Activated naive CD4-positive, alpha-beta T cell treated with anti-CD3 and anti-CD28 coated beads, Interleukin-2, amount 50 U/mL, for 72 hours (primary cell): Measurements from ENCODE around the gene HOXD11. TPM values are rescaled to one million over a fixed set of nuclear protein-coding genes. Genes with fewer than 3 reads are reported as not detected.

Experiments
- ATAC-seq, 2 donors: fragments of 150-1000 bp; cut with Tn5 transposase; 2 replicates each; pipeline ENCODE4 v1.10.0; 2021; ENCODE audit warnings: mild to moderate bottlenecking in 2 of 2, moderate library complexity in 2 of 2
- DNase-seq, 2 donors: peaks; one replicate each; pipeline ENCODE4 v3.0.0; 2021 to 2022; ENCODE audit warnings: low spot score in 2 of 2
- H3K27ac Mint-ChIP-seq, 2 donors: one replicate each; pipeline ENCODE4 v1.8.0; 2022; ENCODE audit warnings: mild to moderate bottlenecking in 2 of 2, mixed read lengths in 2 of 2
- H3K36me3 Mint-ChIP-seq, 2 donors: one replicate each; pipeline ENCODE4 v1.8.0; 2022; ENCODE audit warnings: mixed read lengths in 2 of 2
- H3K9me3 Mint-ChIP-seq, 2 donors: one replicate each; pipeline ENCODE4 v1.8.0; 2022; ENCODE audit warnings: mixed read lengths in 2 of 2
- total RNA-seq, 2 donors: library from RNA; stranded (reverse); gene quantifications; one replicate each; pipeline ENCODE4 v1.2.3, GENCODE V29; 2022

Gene HOXD11
- total RNA-seq, 2 donors from 2014 or later: not detected

DNA sequence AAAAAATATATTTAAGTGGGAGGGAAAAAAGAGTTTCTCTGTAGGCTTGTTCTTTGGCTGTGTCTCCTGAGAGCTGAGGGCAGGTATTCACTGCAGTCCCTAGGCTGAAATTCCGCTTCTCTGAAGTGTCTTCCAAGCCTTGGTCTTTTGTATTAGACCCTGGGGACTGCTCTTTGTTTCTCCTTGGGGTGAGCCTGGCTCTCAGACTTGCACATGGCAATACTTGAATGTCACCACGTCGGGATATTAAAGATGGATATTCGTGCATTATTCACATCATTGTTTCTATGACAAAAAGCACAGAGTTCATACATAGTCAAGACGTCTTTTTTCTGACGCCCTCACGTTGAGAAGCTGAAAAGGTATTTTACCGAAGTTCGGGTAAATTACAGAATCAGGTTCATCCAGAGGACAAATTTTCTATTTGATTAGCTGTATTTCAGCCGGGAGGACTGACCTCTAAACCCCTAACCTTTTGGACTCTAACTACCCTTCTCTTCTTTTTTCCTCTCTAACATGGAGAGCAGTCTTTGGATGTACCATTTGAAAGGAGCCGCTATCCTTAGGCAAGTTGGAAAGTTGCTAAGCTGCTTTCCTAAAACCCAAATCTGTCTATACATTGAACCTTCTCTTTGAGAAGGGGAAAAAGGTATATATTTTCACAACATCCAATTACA, 47.6 kb downstream of the HOXD11 start:
- DNase-seq: no peak
- ATAC-seq: no peak
- no peak overlapping the region for H3K27ac Mint-ChIP-seq
- H3K36me3 Mint-ChIP-seq: peaks cover 0 to 23% of the 10 kb centered on the region in 2 donors
- no peaks in the 10 kb centered on the region for H3K9me3 Mint-ChIP-seq

DNA sequence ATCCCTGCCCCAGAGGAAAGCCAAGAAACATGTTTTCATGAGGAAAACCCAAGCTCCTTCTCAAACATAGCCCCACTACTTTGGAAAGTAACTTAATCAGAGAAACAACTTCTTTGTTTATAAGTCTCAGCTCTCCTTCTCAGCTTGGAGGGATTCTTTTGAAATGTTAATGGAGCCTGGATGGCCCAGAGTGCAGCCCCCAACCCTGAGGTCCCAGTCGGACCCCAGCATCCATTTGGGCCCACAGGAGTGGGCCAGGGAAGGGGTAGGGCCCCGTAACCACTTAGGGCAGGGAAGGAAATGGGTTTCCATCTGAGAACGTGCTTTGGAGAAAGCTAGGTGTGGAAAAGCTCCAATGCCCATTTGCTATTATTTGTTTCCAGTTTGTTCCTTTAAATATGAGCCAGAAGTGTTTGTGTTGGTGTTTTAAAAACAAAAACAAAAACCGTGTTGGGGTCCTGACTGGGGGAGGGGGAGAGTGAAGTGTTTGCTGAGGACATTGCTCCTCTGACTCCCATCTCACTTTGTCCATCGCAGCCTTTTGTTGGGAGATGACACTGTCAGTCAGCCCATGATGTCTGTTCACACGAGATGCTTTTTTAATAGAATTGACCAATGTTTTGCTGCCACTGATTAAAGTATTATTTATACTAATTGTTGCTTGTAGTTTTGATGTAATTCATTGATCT, 48.4 kb downstream of the HOXD11 start:
- DNase-seq (no peak), ATAC-seq (no peak)
- Mint-ChIP-seq H3K27ac (no peak overlapping the region), H3K36me3 (peaks cover 0 to 17% of the 10 kb centered on the region in 2 donors), H3K9me3 (no peaks in the 10 kb centered on the region)

DNA sequence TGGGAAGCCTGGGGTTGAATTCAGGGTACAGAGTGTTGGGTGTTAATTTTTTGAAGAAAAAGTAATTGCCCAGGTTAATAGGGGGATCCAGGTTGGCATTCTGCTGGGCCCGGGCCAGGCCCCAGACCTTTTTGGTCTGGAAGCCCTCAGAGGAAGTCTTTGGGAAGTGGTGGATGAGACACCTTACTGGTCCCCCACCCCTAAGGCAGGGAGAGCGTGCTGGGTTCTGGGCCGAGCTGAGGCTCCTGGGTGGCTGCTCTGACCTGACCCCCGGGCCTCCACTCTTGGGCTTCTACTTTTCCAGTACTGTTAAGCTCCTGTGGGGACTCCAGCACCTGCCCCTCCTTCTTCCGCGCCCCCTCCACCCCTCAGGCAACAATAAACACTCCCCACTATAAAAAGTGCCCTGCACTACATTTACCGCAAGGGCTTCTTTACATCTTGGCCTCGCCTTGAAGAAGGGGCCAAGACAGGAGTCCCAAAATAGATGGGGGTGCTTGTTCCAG, 49.3 kb downstream of the HOXD11 start:
- peaks cover 6 to 18% of the 10 kb centered on the region in 2 donors for H3K36me3 Mint-ChIP-seq
- ATAC-seq (no peak), DNase-seq (no peak)
- no peak overlapping the region for H3K27ac Mint-ChIP-seq
- no peaks in the 10 kb centered on the region for H3K9me3 Mint-ChIP-seq

DNA sequence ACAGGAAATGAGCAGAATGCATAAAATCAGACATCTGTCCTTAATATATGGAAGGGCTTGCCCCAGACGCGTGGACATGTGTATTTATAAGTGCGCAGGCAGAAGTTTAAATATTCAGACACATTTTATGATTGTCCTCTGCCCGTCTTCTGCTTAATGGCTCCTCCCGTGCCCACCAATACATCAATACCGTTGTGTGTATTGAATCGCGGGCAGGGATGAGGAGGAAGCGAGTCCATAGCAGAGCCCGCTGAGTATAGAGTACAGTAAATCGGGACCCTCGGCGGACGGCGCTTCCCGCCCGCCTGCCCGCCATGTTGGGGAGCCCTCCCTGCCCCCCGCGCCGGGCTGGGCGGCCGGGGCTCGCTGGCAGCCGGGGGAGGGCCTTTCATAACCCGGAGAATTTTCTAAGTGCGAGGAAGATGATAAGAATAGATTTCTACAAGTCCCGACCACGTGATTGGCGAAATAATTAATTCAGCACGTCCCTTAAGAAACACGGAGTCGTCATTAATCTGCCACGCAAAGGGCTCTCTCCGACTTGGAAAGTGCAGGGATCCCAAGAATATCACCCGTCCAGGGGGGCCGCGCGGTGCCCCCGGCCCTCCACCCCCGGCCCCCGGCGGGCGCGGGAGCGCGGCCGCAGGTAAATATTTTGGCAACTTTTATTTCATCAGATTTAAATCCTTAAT, 49.9 kb downstream of the HOXD11 start, which contains the start of gene HOXD3:
HOXD3 (plus strand) TSS at position 501 of the 692 bp plus-strand sequence. CDS start 11,808 bp downstream, outside the sequence.
- H3K36me3 Mint-ChIP-seq: peaks cover 6 to 24% of the 10 kb centered on the region in 2 donors
- no peak within 1 kb of the TSS for H3K27ac Mint-ChIP-seq
- H3K9me3 Mint-ChIP-seq: no peaks in the 10 kb centered on the region
- DNase-seq (no peak), ATAC-seq (no peak)

DNA sequence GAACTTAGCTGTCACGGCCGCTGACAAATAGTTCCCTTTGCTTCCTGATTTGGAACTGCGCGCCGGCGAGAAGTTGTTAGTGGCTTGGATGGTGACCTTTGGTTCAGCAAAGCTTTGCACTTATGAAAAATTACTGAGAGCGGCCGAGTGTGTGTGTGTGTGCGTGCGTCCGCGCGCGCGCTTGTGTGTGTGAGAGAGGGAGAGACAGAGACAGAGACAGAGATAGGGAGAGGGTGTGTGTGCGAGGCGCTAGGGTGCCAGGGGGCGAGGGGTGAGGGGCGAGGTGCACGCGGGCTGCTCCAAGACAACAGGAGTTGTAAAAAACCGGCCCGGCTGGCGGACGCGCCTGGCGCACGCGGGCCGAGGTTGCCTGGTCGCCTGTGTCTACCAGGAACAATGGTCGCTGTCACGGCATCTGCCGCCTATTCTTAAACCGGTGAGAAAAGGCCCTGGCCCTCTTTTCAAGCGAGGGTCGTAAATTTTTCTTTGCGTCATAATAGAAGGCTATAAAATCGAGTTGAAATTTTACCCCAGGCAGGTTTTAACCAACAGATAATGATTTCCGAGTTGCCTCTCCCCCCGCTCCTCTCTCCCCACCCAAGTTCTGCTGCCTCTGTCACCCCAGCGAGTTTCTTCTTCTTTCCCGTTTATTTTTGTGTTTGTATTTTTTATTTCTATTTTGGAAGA, 50.6 kb downstream of the HOXD11 start:
- no peak overlapping the region for H3K27ac Mint-ChIP-seq
- ATAC-seq: no peak
- H3K9me3 Mint-ChIP-seq: no peaks in the 10 kb centered on the region
- no peak for DNase-seq
- peaks cover 6 to 26% of the 10 kb centered on the region in 2 donors for H3K36me3 Mint-ChIP-seq

DNA sequence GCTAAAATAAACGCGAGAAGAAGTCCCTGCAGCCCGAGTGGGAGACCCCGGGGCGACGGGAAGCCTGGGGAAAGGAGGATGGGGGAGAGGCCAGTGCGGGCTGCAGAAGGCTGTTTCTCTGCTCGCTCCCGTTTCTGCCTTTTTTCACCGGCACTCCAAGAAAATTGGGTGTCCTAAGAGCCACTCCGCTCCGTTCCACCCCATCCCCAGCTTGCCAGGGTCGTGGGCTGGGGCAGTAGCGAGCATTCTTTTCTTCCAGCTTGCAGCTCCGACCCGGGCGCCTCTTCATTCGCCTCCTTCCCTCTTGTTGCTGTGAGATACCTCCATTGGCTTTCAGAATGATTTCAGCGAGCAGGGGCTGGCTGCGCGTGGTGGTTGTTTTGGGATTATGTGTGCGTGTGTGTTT, 51.1 kb downstream of the HOXD11 start:
- Mint-ChIP-seq H3K36me3 (peaks cover 7 to 28% of the 10 kb centered on the region in 2 donors), H3K27ac (no peak overlapping the region), H3K9me3 (no peaks in the 10 kb centered on the region)
- ATAC-seq (no peak), DNase-seq (no peak)

DNA sequence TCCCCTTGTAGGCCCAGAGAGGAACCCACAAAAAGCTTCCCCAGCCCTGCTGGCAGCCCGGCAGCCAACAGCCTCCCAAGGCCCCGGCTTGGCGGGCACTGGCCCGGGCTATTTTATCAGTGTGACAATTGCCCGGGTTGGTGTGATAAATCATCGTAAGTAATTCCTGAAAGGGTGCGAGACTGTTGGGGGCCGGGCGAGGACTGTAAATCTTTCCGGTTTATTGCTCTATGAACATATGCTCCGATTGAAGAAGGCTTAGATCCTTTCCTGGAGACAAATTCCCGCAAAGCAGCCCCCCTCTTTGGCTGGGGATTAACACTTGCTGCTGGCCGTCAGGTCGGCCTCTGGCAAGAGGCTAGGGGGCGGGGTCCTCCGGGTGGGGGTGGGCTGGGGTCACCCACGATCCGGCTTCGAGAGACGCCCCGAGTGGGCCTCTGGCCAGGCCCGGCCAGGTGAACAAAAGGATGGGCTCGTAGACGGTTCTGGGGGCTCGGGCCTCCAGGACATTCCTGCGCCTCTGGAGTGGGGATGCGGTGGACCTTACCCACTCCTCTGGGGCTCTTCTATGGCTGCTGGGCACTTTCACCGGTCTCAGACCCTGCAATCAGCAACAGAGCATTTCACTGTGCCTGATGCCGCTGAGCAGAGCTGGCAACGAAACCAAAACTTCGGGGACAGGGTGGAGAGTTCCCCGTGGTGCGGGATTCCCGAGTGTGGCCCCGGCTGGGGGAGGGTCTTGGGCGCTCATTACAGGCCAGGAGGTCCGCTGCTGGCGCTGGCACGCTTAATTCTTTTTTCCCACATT, 52.0 kb downstream of the HOXD11 start:
- DNase-seq: no peak
- Mint-ChIP-seq H3K36me3 (peaks cover 16 to 37% of the 10 kb centered on the region in 2 donors), H3K9me3 (peaks cover 2 to 6% of the 10 kb centered on the region in 2 donors), H3K27ac (no peak overlapping the region)
- no peak for ATAC-seq

Other genes with a start within 250 kb of the HOXD11 start
- 10 to 100 TPM; 35.7 to 37.2 TPM for gene LNPK, start 105.0 kb upstream of the HOXD11 start, total RNA-seq
- gene EVX2, start 23.3 kb upstream of the HOXD11 start, total RNA-seq: not detected
- gene HOXD13, start 14.6 kb upstream of the HOXD11 start, total RNA-seq: not detected
- gene HOXD12, start 7.5 kb upstream of the HOXD11 start, total RNA-seq: not detected
- not detected for gene HOXD10, start 9.5 kb downstream of the HOXD11 start, total RNA-seq
- not detected for gene HOXD9, start 15.4 kb downstream of the HOXD11 start, total RNA-seq
- gene HOXD8, start 22.4 kb downstream of the HOXD11 start, total RNA-seq: not detected
- not detected for gene HOXD4, start 44.3 kb downstream of the HOXD11 start, total RNA-seq
- gene HOXD3, start 50.0 kb downstream of the HOXD11 start, total RNA-seq: not detected
- not detected for gene HOXD1, start 81.4 kb downstream of the HOXD11 start, total RNA-seq
- gene MTX2, start 162.2 kb downstream of the HOXD11 start, total RNA-seq: 10 to 100 TPM; 24.8 to 28.2 TPM